Osteoblast (primary cell): Measurements from ENCODE around the gene TMEM168. TPM values are rescaled to one million over a fixed set of nuclear protein-coding genes. Genes with fewer than 3 reads are reported as not detected.

Source experiments
- DNase-seq: peaks from one replicate; pipeline ENCODE4 v3.0.0; 2011; ENCODE audit warnings: low spot score, mixed read lengths; ENCODE audit not compliant: insufficient read length; ENCODE audit errors: missing footprints
- H2AFZ ChIP-seq: 2 replicates; pipeline ENCODE4 v1.6.0; 2011; ENCODE audit warnings: mild to moderate bottlenecking, low read length
- H3K27ac ChIP-seq: 2 replicates; pipeline ENCODE4 v1.5.1; 2011; ENCODE audit warnings: mild to moderate bottlenecking, low read depth, low read length, moderate library complexity
- H3K27me3 ChIP-seq: 2 replicates; pipeline ENCODE4 v1.6.0; 2012; ENCODE audit warnings: mild to moderate bottlenecking, control low read depth, inconsistent platforms, low read length, moderate library complexity; ENCODE audit not compliant: insufficient read depth
- H3K36me3 ChIP-seq: 2 replicates; pipeline ENCODE4 v1.5.1; 2011; ENCODE audit warnings: mild to moderate bottlenecking, low read length, control low read depth, moderate library complexity; ENCODE audit not compliant: insufficient read depth
- H3K4me1 ChIP-seq: 2 replicates; pipeline ENCODE4 v1.5.1; 2011; ENCODE audit warnings: mild to moderate bottlenecking, low read length, control low read depth, moderate library complexity; ENCODE audit not compliant: insufficient read depth
- H3K4me2 ChIP-seq: 2 replicates; pipeline ENCODE4 v1.6.0; 2011; ENCODE audit warnings: mild to moderate bottlenecking, low read length; ENCODE audit not compliant: insufficient read depth
- H3K4me3 ChIP-seq: fragments of 200-600 bp; sonication (generic); 3 replicates; pipeline ENCODE4 v1.5.1; 2012; ENCODE audit warnings: mild to moderate bottlenecking, low read length, inconsistent platforms; ENCODE audit not compliant: insufficient read depth
- H3K79me2 ChIP-seq: 2 replicates; pipeline ENCODE4 v1.6.0; 2012; ENCODE audit warnings: mild to moderate bottlenecking, low read length, control low read depth, inconsistent platforms; ENCODE audit not compliant: insufficient read depth
- H3K9me3 ChIP-seq: 2 replicates; pipeline ENCODE4 v1.5.1; 2011; ENCODE audit warnings: low read depth, low read length, control low read depth
- H4K20me1 ChIP-seq: 2 replicates; pipeline ENCODE4 v1.6.0; 2012; ENCODE audit warnings: mild to moderate bottlenecking, low read length, control low read depth; ENCODE audit not compliant: insufficient read depth
- total RNA-seq: library from RNA; depleted of rRNA; stranded (reverse); fragments of >200 nt; gene quantifications from 2 replicates; pipeline ENCODE4 v1.2.3, GENCODE V29; 2012
- TF ChIP-seq, protein P1 (sequence below): IDR thresholded peaks from 2 replicates; pipeline ENCODE4 v1.5.1; 2011; ENCODE audit warnings: mild to moderate bottlenecking, low read depth, low read length, moderate library complexity; ENCODE audit errors: extremely low read depth

TMEM168 gene
- total RNA-seq, 1 donor: 17.4 TPM

DNA sequence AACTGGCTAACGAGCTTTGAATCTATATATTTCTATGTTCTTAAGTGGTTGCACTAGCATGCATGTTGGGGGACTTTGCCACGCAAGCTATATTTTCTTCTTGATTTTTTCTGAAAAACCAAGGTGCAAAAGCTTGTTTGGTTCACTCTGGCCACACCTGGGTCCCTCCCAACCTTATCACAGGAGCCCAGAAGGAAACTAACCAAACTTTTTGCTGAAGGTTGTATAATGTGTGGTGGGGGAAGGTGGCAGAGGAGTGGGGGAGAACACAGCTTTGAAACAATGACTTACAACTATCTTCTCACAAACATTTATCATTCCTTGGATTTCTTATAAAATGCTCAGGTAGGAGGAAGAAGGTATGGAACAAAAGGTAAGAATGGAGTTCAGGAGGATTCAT lies 75.3 kb downstream of the TMEM168 start:
- Histone ChIP-seq H4K20me1 (no peaks in the 10 kb centered on the region), H3K79me2 (no peaks in the 10 kb centered on the region)
- TF ChIP-seq, protein P1, sequence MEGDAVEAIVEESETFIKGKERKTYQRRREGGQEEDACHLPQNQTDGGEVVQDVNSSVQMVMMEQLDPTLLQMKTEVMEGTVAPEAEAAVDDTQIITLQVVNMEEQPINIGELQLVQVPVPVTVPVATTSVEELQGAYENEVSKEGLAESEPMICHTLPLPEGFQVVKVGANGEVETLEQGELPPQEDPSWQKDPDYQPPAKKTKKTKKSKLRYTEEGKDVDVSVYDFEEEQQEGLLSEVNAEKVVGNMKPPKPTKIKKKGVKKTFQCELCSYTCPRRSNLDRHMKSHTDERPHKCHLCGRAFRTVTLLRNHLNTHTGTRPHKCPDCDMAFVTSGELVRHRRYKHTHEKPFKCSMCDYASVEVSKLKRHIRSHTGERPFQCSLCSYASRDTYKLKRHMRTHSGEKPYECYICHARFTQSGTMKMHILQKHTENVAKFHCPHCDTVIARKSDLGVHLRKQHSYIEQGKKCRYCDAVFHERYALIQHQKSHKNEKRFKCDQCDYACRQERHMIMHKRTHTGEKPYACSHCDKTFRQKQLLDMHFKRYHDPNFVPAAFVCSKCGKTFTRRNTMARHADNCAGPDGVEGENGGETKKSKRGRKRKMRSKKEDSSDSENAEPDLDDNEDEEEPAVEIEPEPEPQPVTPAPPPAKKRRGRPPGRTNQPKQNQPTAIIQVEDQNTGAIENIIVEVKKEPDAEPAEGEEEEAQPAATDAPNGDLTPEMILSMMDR: no peak

More for the DNA sequence above, 75.3 kb downstream of the TMEM168 start:
- Histone ChIP-seq H3K4me1 (no peaks in the 10 kb centered on the region), H2AFZ (no peak overlapping the region), H3K4me2 (no peak overlapping the region), H3K4me3 (no peak overlapping the region), H3K27ac (no peak overlapping the region), H3K27me3 (no peaks in the 10 kb centered on the region), H3K9me3 (no peaks in the 10 kb centered on the region), H3K36me3 (no peaks in the 10 kb centered on the region)
- DNase-seq: no peak
